ENCODE measurements around the gene TMPRSS4.
"Not testable (repeated sequence)": the region's sequence is repeated elsewhere in the genome, so short reads cannot be mapped to it uniquely, and the experiment has no call there.

Gene TMPRSS4

DNA sequence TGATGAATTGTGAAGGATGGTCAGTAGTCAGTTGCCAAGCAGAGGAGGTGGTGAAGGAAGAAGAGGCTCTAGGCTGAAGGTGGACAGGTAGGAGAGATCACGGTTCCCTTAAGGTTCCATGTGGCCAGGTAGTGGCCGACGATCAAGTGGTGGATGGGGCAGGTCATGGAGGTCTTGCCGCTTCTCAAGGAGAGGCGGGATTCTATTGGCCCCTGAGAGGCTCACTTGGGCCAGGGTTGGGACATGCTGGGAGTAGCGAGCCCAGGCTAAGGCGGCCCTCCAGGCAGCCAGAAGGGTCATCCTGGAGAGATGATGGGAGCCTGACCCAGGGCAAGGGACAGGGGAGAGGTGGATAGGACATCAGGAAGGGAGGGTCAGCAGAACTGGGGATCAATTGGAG lies 20.9 kb upstream of the TMPRSS4 start:
- no peak for DNase-seq (ENCODE audit: insufficient read length, low spot score)
- FAIRE-seq, result no peak

GRCh38 chr11:118056806-118057205 lies 20.1 kb upstream of the TMPRSS4 start:
- DNase-seq (ENCODE audit: insufficient read length, low spot score) (no peak), FAIRE-seq (no peak)

- no peak for DNase-seq (ENCODE audit: insufficient read length, low spot score)
- FAIRE-seq, result no peak
Observed at GRCh38 chr11:118057251-118058145, 19.4 kb upstream of the TMPRSS4 start.

DNA sequence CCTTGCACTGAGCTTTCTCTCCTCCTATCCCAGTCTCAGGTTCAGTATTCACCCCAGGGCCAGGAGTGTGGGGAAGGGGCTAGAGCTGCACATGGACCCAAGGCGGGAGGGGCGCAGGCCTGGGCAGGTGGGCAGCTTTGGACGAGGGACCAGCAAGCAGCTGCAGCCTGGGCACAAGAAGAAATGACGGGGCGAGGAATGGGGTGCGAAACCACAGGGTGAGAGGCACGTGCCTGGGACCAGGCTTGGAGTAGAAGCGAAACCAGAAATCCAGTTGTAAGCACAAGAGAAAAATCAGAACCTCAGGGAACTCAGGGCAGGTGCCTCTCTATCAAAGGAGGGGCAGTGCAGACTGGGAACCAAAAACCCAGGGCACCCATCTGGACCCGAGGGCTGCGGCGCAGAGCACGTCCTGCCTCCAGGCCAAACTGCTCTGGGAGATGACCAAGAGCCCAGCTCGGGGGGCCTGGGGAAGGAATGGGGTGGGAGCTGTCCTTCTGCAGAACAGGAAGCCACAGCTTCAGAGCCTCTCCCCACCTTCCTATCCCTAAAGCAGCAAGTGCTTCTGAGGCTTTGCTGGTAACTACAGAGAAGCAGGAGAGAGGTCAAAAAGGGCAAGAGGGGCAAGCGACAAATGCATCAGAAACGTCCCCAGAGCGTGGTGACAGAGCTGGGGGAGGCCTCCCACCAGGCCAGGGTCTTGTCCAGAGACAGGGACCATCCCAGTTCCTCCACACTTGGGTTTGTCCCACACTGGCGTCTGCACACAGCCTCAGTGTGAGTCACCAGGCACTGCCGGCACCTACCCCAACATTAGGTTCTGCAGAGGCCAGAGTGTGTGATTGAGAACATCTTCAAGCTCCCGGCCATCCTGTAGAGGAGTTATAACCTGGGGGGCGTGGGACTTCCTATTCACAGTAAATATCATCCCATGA lies 18.3 kb upstream of the TMPRSS4 start:
- FAIRE-seq, result no peak
- no peak for DNase-seq (ENCODE audit: insufficient read length, low spot score)

- no peak for DNase-seq (ENCODE audit: insufficient read length, low spot score)
- FAIRE-seq, result no peak
Observed at GRCh38 chr11:118059246-118059940, 17.5 kb upstream of the TMPRSS4 start.

DNA sequence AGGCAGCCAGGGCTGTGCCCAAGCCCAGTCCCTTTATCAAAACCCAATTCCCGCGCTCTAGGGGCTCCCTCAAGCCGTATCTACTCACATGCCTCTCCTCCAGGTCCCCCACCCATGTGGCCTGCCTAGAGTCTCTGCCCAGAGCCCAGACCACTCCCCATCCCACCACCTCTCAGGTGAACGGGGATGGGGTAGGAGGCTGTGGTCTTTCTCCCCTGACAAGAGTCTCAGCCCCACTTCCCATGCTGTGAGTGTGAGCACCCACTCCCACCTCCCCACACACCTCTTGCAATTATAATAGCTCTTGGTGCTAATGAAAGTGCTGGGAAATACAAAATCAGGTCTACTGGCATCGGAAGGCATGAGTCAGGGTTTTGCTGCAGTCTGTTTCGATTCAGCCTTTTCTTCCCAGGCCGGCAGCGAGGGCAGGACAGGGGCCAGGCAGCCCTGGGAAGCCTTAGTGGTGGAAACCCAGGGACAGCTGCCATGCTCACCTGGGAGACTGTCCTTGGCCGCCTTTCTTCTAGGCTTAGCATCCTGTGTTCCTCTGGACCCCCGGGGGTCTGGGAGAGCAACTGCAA lies 16.7 kb upstream of the TMPRSS4 start:
- FAIRE-seq, result no peak
- no peak for DNase-seq (ENCODE audit: insufficient read length, low spot score)

DNA sequence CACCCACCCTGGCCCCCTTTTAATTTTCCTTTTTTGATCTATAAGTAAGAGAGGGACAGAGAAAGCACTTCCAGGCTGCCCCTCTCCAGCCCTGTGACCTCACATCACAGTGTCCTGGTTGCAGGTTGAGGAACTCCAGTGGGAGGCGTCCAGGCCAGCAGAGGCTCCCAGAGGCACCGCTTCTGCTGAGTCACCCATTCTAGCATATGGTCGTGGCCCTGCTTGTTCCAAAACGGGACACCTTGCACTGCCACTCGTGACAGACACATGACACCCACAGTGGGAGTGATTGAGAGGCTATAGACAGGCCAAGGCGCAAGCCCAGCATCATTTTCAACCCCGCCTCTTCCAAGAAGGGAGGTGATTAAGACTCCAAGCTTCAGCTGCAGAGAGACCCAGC lies 16.0 kb upstream of the TMPRSS4 start:
- DNase-seq (ENCODE audit: insufficient read length, low spot score) (no peak), FAIRE-seq (no peak)

DNA sequence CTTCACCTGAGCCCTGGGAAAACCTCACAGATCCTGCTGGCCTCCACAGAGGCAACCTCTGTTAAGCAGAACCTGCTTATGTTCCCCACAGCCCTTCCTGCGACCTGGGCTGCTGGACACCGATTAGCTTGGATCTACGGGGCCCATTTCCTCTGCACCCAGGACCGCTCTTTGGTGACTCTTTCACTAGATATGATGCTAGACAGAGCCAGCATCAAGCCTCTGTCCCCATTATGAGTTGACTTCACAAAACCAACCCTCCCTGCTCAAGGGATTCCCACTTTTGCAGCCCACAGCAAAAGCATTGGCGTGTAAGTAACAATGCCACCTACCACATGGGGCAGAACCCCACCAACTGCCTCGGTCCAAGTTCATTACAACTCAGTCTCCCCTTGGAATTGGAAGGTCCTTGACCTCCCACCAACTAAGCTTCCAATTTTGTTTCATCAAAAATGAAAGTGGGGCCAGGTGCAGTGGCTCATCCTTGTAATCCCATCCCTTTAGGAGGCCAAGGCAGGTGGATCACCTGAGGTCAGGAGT lies 15.2 kb upstream of the TMPRSS4 start:
- DNase-seq (ENCODE audit: insufficient read length, low spot score) (no peak), FAIRE-seq (no peak)

GRCh38 chr11:118062181-118062580 lies 14.7 kb upstream of the TMPRSS4 start:
- FAIRE-seq; DNase-seq (ENCODE audit: insufficient read length, low spot score): not testable (repeated sequence)

DNA sequence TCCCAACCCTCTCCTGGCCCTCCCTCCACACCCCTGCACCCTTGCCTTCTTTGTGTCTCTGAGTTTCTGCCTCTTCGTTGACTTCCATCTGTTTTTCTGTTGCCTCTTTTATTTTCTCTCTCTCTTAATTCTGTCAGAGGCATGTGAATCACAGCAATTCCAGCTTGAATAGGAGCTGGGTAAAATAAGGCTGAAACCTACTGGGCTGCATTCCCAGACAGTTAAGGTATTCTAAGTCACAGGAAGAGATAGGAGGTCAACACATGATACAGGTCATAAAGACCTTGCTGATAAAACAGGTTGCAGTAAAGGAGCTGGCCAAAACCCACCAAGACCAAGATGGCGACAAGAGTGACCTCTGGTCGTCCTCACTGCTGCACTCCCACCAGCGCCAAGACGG lies 14.2 kb upstream of the TMPRSS4 start:
- not testable (repeated sequence) for FAIRE-seq; DNase-seq (ENCODE audit: insufficient read length, low spot score)

DNA sequence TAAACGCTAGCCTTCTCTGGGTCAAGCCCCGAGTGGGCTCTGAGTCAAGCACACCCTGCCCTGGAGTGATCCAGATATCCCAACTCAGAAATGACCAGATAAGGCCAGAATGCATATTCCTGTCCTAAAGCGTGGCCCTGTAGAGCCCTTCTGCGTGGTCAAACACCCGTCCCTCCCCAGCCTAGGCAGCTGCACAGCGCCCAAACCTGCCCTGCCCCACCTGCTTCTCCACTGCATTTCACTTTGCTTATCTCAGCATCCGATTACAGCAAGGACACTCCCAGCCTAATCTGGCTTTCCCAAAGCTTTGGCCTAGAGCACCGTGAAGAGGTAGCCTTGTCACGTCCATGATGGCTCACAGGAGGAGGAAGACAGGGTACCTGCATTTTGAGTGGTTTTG lies 11.9 kb upstream of the TMPRSS4 start:
- DNase-seq (ENCODE audit: insufficient read length, low spot score), result no peak
- FAIRE-seq, result no peak

DNA sequence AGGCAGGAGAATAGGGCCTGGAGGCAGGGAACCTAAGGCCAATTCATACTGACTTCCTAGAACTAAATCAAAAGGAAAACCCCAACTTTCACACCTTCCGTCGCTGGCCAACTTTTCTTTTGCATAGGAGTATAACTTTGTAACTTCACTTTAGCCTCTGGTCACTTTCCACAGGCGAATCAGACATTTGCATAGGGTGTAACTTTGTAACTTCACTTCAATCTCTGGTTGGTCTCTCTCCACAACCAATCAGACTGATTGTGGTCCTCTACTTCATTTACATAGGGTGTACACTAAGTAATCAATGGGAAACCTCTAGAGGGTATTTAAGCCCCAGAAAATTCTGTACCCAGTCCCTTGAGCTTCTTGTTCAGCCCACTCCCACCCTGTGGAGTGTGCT lies 11.5 kb upstream of the TMPRSS4 start:
- FAIRE-seq, result no peak

GRCh38 chr11:118067006-118067405 lies 9.9 kb upstream of the TMPRSS4 start:
- FAIRE-seq (no peak), DNase-seq (ENCODE audit: insufficient read length, low spot score) (no peak)

More for the DNA sequence above, 11.5 kb upstream of the TMPRSS4 start:
- no peak for DNase-seq (ENCODE audit: insufficient read length, low spot score)

DNA sequence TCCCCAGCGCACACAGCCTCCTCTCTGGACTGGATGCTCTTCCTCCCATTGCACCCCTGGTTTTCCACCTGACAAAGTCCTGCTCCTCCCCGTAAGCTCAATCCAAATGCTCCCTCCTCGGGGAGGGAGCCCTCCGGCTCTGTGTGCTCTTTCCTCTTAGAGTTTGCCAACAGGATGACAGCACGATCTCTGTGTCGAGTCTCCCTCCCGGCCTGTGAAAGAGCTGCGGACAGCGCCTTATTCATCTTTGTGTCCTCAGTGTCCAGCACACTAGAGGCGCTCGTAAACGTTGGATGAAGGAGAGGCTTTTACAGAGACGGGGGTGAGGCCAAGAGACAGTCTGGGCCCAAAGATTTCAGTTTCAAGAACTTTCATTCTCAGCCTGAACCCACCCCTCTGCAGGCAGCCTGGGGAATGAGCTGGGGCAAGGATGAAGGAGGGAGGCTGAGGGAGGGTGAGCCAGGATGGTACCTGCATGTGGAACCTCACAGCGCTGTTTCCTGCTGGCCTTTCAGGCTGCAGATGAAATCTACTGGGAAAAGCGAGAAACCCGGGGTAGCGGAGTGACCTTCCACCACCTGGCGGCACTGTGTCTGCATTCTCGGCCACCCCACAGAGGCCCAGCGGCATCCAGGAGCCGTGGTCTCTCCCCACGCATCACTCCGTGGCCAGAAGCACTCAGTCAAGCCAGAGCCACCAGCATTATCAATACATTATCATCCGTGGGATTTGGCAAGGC lies 8.5 kb upstream of the TMPRSS4 start:
- no peak for DNase-seq (ENCODE audit: insufficient read length, low spot score)
- FAIRE-seq, result no peak

GRCh38 chr11:118068945-118069612 lies 7.8 kb upstream of the TMPRSS4 start:
- no peak for FAIRE-seq
- no peak for DNase-seq (ENCODE audit: insufficient read length, low spot score)

GRCh38 chr11:118071416-118072030 lies 5.4 kb upstream of the TMPRSS4 start:
- DNase-seq (ENCODE audit: insufficient read length, low spot score) (no peak), FAIRE-seq (no peak)

- DNase-seq (ENCODE audit: insufficient read length, low spot score) (no peak), FAIRE-seq (no peak)
Observed at GRCh38 chr11:118073554-118073953, 3.3 kb upstream of the TMPRSS4 start.

GRCh38 chr11:118074091-118074685 lies 2.7 kb upstream of the TMPRSS4 start:
- no peak for DNase-seq (ENCODE audit: insufficient read length, low spot score)
- no peak for FAIRE-seq
